Stimulated activated effector memory CD8-positive, alpha-beta T cell treated with anti-CD3 and anti-CD28 coated beads, Interleukin-12 subunit alpha, Interleukin-12 subunit beta, amount 100 ng/mL, for 72 hours (primary cell): ENCODE data around the gene SYTL4.

Source experiments
- ATAC-seq: fragments of 150-1000 bp; cut with Tn5 transposase; 2 replicates; pipeline ENCODE4 v1.10.0; 2021
- DNase-seq, 2 donors: peaks; one replicate each; pipeline ENCODE4 v3.0.0; 2021 to 2022; ENCODE audit warnings: low spot score in 2 of 2
- H3K27ac Mint-ChIP-seq: one replicate; pipeline ENCODE4 v1.8.0; 2022; ENCODE audit warnings: mild to moderate bottlenecking, mixed read lengths
- H3K36me3 Mint-ChIP-seq: one replicate; pipeline ENCODE4 v1.8.0; 2022; ENCODE audit warnings: mild to moderate bottlenecking, mixed read lengths
- H3K4me1 Mint-ChIP-seq: one replicate; pipeline ENCODE4 v1.8.0; 2022; ENCODE audit warnings: mixed read lengths
- H3K4me3 Mint-ChIP-seq: one replicate; pipeline ENCODE4 v1.8.0; 2022; ENCODE audit warnings: mild to moderate bottlenecking, mixed read lengths
- H3K9me3 Mint-ChIP-seq: one replicate; pipeline ENCODE4 v1.8.0; 2022; ENCODE audit warnings: mixed read lengths

The SYTL4 gene

DNA sequence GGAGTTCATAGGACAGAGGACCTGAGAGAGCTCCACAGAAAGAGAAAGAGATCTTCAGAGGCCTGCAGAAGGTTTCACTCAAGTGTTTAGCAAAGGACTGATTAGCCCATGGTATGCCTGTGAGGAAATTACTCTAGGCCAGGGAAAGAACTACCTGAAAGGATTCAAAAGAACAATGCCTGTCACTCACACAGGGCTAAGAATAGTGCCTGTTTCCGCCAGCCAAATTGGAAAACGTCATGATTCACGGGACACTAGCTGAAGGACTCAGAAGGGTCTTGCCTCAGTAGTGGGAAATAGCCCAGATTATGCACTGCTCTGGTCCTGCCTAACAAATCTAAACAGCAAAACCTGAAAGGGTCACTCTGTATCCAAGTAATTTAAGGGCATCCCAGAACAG lies 21.1 kb downstream of the SYTL4 start:
- Mint-ChIP-seq H3K27ac (no peak overlapping the region), H3K4me3 (no peak overlapping the region), H3K9me3 (no peaks in the 10 kb centered on the region), H3K36me3 (no peaks in the 10 kb centered on the region), H3K4me1 (no peaks in the 10 kb centered on the region)
- ATAC-seq = no peak
- DNase-seq = no peak

DNA sequence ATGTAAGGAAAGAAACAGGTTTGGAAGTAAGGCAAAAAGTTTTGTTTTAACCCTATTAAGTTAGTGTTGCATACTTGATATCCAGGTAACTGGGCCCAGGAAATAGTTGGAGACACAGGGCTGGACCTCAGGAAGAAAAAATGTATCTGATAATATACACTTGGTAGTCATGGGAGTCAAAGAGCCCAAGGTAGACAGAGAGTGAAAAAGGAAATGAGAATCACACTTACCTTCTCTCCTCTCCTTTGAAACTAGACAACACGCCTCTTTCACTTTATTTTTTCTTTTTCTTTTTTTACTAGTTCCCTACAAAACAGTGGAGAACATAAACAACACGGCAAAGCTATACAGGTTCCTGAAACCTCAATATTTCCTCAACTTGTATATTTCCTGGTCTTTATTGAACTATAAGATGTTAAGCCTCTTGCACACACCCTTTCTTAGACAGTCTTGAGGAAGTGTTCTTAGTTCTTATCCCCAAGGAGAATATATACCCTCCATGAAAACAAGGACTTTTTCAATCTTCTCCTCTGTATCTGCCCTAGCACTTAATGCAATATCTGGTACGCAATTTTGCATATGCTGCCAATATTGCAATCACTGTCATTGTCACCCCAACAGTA lies 27.2 kb downstream of the SYTL4 start:
- ATAC-seq (no peak), DNase-seq (no peak)
- H3K4me3 Mint-ChIP-seq = no peak overlapping the region
- no peaks in the 10 kb centered on the region for H3K9me3 Mint-ChIP-seq
- H3K27ac Mint-ChIP-seq = no peak overlapping the region
- H3K36me3 Mint-ChIP-seq = no peaks in the 10 kb centered on the region
- H3K4me1 Mint-ChIP-seq = no peaks in the 10 kb centered on the region

DNA sequence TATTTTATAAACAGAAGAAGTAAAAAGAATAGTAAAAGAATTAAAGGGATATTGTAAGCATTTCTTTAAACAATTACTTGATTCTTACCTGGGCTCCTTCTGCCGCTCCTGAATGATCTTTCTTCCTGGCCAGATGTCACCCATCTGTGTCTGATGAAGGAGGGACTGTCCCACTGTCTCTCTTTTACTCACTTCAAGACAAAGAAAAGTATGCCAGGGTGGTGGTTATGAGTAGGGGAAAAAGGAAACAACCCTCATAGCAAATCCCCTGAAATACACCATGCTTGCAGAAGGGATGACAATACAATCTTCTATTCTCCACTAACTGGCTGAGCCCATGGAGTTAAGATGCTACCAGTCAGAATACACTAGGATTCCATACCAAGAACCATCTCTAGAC lies 31.1 kb downstream of the SYTL4 start:
- no peak for ATAC-seq
- Mint-ChIP-seq H3K27ac (no peak overlapping the region), H3K9me3 (no peaks in the 10 kb centered on the region), H3K4me3 (no peak overlapping the region), H3K36me3 (no peaks in the 10 kb centered on the region), H3K4me1 (no peaks in the 10 kb centered on the region)
- DNase-seq = no peak

DNA sequence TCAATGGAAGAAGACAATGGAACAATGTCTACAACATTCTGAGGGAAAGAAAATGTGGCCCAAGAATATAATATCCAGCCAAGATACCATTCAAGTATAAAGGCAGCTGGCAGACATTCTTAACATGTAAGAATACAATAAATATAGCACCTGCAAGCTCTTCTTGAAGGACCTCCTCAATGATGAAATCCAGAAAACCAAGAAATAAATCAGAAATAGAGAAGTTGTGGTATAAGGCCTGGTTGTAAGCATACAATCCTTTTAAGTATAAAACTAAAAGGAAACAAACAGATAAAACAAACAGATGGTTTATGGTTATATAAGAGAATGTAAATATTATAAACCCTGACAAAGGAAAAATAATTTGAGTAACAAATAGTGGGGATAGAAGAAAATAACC lies 33.4 kb downstream of the SYTL4 start:
- Mint-ChIP-seq H3K36me3 (no peaks in the 10 kb centered on the region), H3K27ac (no peak overlapping the region), H3K4me1 (no peaks in the 10 kb centered on the region), H3K9me3 (no peaks in the 10 kb centered on the region), H3K4me3 (no peak overlapping the region)
- ATAC-seq (no peak), DNase-seq (no peak)

DNA sequence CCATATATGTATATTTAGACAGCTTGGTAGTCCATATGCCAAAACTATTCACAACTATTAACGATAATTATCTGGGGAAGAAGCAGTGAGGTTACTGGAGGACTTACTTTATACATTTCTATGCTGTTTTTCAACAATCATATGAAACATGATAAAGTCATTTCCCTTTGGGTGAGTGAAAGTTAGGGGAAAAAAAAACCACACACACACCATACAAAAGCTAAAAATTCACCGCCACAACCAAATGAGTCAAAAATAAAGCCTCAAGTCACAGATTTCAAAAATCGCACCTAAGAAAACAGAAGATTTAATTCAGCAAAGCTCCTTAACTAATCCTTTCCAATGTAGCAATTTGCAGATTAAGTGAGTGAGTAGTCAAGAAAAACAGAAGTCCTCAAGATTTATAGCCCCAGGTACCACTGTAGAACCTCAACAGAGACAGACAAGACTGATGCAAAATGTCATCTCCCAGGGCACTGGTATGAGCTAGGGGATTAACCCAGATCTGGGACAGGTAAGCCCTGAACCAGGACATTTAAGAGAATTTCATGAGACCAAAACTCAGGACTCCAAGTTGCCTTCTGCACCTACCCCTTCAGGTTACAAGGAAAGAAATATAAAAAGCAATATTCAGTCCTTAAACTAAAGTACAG lies 35.1 kb downstream of the SYTL4 start:
- H3K4me3 Mint-ChIP-seq = no peak overlapping the region
- H3K27ac Mint-ChIP-seq = no peak overlapping the region
- ATAC-seq (no peak), DNase-seq (no peak)
- H3K9me3 Mint-ChIP-seq = no peaks in the 10 kb centered on the region
- no peaks in the 10 kb centered on the region for H3K36me3 Mint-ChIP-seq
- H3K4me1 Mint-ChIP-seq = no peaks in the 10 kb centered on the region

DNA sequence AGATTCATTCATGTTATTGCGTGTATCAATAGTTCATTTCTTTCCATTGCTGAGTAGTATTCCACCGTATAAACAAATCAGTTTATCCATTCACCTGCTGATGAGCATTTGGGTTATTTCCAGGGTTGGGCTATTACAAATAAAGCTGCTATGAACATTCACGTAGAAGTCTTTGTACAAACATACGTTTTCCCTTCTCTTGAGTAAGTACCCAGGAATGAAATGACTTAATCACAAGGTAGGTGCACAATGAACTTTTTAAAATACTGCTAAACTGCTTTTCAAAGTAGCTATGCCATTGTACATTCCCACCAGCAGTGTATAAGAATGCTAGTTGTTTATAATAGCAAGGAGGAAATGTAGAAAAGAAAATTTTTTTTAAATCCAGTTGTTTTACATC lies 35.9 kb downstream of the SYTL4 start:
- DNase-seq (no peak), ATAC-seq (no peak)

DNA sequence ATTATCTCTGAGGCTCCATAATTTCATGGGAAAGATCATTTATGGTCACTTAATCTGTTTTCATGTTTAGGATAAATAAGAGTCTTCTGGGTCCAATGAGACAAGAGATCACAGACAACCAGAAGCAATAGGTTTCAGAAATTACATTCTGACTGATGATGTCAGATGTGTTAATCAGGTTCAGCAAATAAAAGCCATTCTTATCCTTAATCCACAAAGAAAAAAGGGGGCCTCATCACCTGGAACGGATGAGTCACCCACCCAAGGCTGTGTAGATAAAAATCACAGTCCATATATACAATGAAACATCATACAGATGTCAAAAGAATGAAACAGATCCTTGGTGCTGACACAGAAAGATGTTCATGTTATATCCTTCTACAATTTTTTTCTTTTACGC lies 36.6 kb downstream of the SYTL4 start:
- no peaks in the 10 kb centered on the region for H3K36me3 Mint-ChIP-seq
- no peak overlapping the region for H3K4me3 Mint-ChIP-seq
- H3K4me1 Mint-ChIP-seq = no peaks in the 10 kb centered on the region
- DNase-seq (no peak), ATAC-seq (no peak)
- H3K27ac Mint-ChIP-seq = no peak overlapping the region
- no peaks in the 10 kb centered on the region for H3K9me3 Mint-ChIP-seq

More for the DNA sequence above, 35.9 kb downstream of the SYTL4 start:
- Mint-ChIP-seq H3K27ac (no peak overlapping the region), H3K9me3 (no peaks in the 10 kb centered on the region), H3K36me3 (no peaks in the 10 kb centered on the region), H3K4me1 (no peaks in the 10 kb centered on the region), H3K4me3 (no peak overlapping the region)

DNA sequence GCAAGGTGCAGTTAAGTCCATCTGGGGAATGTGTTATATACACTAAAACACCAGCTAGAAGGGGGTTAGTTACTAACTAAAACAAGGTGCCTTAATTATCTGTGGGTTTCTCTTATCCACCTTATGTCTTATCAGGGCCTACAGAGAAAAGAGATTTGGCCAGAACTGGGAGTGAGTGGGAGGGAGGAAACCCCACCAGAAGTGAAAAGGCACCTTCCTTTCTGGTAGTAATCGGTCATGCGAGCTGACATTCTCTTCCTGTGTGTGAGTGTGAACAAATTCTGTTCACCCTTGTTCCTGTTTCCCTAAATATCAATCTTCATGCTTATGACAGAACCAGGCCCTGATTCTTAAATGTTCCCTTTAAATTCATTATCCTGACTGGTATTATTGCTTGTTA lies 44.4 kb downstream of the SYTL4 start:
- DNase-seq (no peak), ATAC-seq (peak; percentile 49)
- no peaks in the 10 kb centered on the region for H3K36me3 Mint-ChIP-seq
- no peak overlapping the region for H3K4me3 Mint-ChIP-seq
- no peak overlapping the region for H3K27ac Mint-ChIP-seq
- no peaks in the 10 kb centered on the region for H3K9me3 Mint-ChIP-seq
- H3K4me1 Mint-ChIP-seq = peaks cover 7% of the 10 kb centered on the region

DNA sequence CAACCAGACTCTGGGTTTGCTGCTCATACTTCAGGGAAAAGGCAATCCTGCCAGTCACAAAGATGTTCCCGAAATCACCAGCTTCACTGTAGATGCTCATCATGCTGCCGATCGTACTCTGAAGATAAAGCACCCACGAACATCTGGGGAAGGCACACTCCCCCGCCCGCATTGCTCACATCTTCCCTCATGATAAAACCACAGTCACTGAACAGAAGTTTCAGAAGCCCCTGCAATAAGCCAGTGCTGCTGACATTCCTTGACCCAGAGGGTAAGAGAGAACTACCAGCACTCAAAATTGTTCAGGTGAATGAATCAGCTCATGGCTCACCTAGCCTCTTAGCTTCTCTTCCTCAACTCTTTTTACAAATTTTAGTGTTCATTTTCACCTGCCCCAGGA lies 44.8 kb downstream of the SYTL4 start:
- Mint-ChIP-seq H3K4me3 (no peak overlapping the region), H3K9me3 (no peaks in the 10 kb centered on the region), H3K4me1 (peaks cover 7% of the 10 kb centered on the region), H3K27ac (no peak overlapping the region), H3K36me3 (no peaks in the 10 kb centered on the region)
- ATAC-seq (peak; percentile 45), DNase-seq (no peak)

DNA sequence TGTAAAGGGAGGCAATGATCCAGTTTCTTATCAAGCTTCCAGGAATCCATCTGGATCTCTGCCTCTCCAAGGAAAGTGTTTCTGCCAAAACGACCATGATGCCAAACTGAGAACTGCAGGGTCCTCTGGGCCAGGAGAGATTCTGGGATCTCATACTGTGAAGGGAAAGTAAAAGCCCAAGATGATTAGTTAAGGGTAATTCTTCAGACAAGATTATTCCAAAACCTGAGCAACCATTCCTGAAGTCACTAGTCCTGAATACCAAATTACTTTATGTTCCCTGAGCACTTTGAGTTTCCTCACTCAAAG lies 46.0 kb downstream of the SYTL4 start:
- Mint-ChIP-seq H3K36me3 (no peaks in the 10 kb centered on the region), H3K4me1 (peaks cover 7% of the 10 kb centered on the region), H3K4me3 (no peak overlapping the region), H3K9me3 (no peaks in the 10 kb centered on the region), H3K27ac (no peak overlapping the region)
- ATAC-seq (no peak), DNase-seq (no peak)

DNA sequence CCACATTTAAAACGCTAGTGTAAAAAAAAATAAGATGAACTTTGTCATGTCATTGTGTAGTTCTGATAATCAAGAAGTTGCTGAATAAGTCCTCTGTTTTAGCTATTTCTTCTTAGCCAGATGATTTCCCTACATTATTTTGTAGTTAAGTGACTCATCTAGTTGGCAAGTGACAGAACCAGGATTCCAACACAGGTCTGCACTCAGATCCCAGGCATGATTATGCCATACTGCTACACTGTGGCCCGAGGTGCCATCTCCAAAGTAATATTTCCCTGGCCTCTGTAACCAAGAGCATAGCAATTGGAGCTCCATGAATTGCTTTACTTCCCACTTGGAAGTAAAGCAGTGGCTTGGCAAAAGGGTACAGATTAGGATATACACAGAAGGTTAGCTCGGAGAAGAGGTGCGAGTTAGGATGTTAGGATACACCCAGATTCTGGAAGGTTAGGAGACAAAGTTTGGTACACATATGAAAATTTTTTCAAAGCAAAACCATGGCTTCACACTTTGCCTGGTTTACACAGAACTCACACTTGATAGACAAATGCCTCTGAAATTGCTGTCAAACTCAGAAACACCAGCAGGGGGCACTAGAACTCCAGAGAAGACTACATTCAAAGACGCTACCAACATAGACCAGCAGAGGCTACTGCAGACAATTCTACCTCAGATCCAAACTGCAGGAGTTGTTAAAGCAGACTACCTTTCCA lies 46.5 kb downstream of the SYTL4 start:
- ATAC-seq = peak; percentile 71
- DNase-seq = peak; percentile 26 to 71
- H3K36me3 Mint-ChIP-seq = no peaks in the 10 kb centered on the region
- H3K4me3 Mint-ChIP-seq = no peak overlapping the region
- H3K9me3 Mint-ChIP-seq = no peaks in the 10 kb centered on the region
- H3K27ac Mint-ChIP-seq = no peak overlapping the region
- H3K4me1 Mint-ChIP-seq = peaks cover 7% of the 10 kb centered on the region

DNA sequence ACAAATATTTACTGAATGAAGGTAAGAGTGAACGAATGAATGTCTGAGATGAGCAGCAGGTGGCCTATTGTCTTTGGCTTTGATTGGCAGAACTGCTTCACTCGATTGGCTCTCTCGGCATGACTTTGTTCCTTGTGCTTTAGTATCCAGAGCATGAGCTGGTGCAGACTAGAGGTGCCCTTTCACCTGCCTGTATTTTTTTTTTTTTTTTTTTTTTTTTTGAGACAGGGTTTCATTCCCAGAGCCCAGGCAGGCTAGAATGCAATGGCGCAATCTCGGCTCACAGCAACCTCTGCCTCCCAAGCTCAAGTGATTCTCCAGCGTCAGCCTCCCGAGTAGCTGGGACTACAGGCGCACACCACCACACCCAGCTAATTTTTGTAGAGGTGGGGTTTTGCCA lies 49.0 kb downstream of the SYTL4 start:
- peaks cover 7% of the 10 kb centered on the region for H3K4me1 Mint-ChIP-seq
- no peak for ATAC-seq
- no peak for DNase-seq
- H3K9me3 Mint-ChIP-seq = no peaks in the 10 kb centered on the region
- H3K36me3 Mint-ChIP-seq = no peaks in the 10 kb centered on the region
- H3K4me3 Mint-ChIP-seq = no peak overlapping the region
- no peak overlapping the region for H3K27ac Mint-ChIP-seq

DNA sequence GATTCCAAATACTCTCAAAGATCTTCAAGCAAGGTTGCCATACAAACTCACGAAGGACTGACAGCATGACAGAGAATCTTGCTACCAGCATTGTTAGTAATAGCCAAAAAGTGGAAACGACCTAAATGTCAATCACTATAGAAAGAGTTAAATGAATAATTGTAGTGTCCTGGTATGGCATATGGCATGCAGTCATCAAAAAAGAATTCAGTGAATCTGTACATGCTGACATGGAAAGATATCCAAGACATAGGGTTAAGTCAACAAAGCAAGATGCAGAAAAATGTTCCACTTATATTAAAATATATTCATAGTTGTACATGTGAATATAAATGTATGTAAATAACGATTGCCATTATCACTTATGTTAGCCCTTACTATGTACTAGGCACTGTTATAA lies 50.3 kb downstream of the SYTL4 start:
- H3K36me3 Mint-ChIP-seq = no peaks in the 10 kb centered on the region
- ATAC-seq (no peak), DNase-seq (no peak)
- no peak overlapping the region for H3K4me3 Mint-ChIP-seq
- no peaks in the 10 kb centered on the region for H3K9me3 Mint-ChIP-seq
- peaks cover under 1% of the 10 kb centered on the region for H3K4me1 Mint-ChIP-seq
- H3K27ac Mint-ChIP-seq = no peak overlapping the region

DNA sequence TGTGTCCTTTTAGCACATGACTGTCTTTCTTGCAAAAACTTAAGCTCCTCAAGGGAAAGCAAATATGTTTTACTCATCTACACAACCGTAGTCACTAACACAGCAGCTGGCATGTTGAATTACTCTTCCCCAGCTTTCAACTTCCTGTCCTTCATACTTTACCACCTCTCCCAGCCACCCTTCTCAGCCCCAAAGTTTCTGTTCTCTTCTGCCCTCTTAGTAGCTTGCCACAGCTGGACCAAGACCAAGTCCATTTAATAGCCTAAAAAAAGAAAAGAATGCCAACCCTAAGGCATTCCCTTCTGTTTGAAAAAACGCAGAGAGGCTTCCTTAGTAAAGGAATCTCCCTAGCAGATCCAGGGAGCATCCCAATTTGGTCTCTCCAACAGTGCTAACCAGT lies 51.2 kb downstream of the SYTL4 start:
- Mint-ChIP-seq H3K4me1 (no peaks in the 10 kb centered on the region), H3K27ac (no peak overlapping the region), H3K9me3 (no peaks in the 10 kb centered on the region), H3K4me3 (no peak overlapping the region), H3K36me3 (no peaks in the 10 kb centered on the region)
- DNase-seq = no peak
- no peak for ATAC-seq

DNA sequence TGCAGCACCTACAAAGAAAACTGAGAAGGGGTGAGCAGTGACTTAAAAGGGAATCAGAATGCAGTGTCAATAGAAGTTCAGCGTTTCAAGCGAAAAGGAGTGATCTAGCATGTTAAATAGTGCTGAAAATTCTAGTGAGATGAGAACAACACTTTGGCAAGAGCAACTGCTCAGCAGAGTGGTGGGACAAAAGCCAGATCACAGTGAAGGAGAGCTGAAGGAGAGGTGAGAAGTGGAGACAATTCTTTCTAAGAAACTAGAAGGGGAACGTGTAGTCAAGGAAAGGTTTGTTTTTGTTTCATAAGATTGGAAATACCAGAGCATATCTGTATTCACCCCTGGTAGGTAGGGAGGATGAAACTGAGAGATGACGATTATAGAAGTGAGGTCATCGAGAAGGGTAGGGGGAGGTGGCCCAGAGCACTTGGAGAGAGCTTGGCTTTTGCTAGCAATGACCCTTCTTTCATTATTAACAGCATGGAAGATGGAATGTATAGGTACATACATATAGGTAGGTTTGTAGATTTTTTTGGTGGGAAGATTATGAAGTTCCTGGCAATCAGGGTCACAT lies 54.2 kb downstream of the SYTL4 start:
- ATAC-seq = no peak
- no peak overlapping the region for H3K27ac Mint-ChIP-seq
- H3K36me3 Mint-ChIP-seq = no peaks in the 10 kb centered on the region
- peaks cover 6% of the 10 kb centered on the region for H3K4me1 Mint-ChIP-seq
- H3K4me3 Mint-ChIP-seq = no peak overlapping the region
- no peaks in the 10 kb centered on the region for H3K9me3 Mint-ChIP-seq
- DNase-seq = no peak

DNA sequence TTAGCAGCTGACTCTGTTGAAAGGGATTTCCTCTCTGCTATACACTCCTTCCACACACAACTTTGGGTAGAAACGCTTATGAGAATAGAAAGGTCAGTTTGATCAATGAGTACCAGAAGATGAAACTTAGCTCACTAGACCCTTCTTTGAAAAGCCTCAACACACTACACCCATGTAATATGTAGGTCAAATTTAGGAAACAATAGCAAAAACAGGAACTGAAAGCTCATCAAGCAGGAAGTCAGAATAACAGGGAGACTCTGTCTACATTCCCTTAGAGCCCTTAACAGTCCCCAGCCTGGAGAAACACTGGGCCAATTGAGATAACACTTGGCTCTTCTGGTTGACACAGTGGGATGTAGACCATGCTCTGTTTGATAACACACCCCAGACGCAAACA lies 57.2 kb downstream of the SYTL4 start:
- no peak for DNase-seq
- no peak overlapping the region for H3K4me3 Mint-ChIP-seq
- H3K27ac Mint-ChIP-seq = no peak overlapping the region
- H3K9me3 Mint-ChIP-seq = no peaks in the 10 kb centered on the region
- no peak for ATAC-seq
- H3K4me1 Mint-ChIP-seq = peaks cover 6% of the 10 kb centered on the region
- no peaks in the 10 kb centered on the region for H3K36me3 Mint-ChIP-seq
